HG02610 (cell line): Measurements from ENCODE around the gene LEMD2.

ENCODE experiments used
- ATAC-seq: cut with Tn5 transposase; IDR thresholded peaks from one replicate; pipeline ENCODE4 v1.9.1; 2021; ENCODE audit warnings: mild to moderate bottlenecking, moderate library complexity; ENCODE audit not compliant: unreplicated experiment

LEMD2 gene

DNA sequence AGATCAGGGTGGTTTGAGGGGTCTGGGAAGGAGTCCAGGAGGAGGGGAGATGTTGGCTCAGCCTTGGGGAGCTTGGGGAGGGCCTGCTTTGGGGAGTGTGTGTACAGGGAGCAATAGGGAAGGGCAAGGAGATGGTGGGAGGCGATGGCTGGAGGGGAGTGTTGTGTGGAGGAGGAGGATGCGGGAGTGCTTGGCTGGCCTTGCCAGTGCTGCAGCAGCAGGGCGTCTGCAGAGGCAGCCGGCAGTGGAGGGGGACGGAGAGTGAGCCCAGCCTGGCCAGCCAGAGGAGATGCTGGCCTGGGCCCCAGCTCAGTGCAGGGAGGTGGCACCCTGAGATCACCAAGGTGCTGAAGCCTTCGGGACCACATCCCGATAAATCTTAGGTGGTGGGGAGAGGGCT lies 46.1 kb downstream of the LEMD2 start:
- no peak for ATAC-seq

DNA sequence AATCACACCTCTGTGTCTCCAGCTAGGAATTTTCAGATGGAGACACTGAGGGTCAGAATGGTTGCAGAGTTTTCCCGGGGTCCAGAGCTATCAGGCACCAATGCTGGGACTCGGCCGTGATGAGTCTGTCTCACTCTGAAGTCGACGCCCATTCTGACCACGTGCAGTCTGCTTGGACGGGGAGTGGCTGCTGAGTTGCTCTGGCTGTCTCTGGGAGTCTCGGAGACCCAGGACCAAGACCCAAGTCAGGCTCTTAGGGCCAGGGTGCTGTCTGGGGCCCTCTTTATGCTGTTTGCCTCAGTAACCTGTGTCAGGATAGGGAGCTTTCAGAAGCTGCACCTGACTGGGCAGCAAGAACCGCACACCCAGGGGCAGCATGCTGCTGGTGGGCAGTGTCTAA lies 46.8 kb downstream of the LEMD2 start:
- ATAC-seq = no peak

DNA sequence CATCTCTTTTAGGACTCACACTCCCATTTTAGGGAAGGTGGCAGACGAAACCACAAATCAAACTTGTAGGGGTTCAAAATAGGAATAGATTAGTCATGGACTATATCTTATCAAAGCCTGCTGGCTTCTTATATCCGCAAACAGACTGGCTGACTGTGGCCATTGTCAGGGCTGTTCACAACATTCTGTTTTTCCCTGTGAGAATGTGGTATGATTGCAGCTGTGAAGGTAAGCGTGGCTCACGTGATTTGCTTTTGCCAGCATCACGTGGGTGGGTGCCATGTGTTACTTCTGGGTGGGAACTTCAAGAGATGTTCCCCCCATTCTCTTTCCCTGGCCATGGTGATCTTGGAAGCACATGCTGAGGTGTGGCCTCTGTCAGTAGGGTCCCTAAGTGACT lies 48.1 kb downstream of the LEMD2 start:
- ATAC-seq = no peak

DNA sequence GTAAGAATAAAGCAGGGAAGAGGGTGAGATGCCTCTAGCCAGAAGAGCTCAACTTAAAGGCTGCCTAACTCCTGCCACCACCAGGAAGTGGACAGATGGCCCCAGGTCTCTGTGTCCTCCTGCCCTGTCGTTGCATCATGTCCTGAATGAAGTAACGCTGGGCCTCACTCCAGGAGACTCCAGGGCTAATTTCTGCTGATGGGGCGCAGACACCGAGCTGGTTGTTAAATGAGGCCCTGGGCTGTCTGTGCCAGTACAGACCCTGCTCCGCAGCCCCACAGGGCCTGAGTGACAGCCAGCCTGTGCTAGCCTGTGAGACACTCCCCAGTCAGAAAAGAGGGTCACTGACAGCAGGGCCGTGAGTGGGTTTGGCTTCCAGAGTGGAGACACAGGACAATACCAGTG lies 48.7 kb downstream of the LEMD2 start:
- ATAC-seq = no peak

DNA sequence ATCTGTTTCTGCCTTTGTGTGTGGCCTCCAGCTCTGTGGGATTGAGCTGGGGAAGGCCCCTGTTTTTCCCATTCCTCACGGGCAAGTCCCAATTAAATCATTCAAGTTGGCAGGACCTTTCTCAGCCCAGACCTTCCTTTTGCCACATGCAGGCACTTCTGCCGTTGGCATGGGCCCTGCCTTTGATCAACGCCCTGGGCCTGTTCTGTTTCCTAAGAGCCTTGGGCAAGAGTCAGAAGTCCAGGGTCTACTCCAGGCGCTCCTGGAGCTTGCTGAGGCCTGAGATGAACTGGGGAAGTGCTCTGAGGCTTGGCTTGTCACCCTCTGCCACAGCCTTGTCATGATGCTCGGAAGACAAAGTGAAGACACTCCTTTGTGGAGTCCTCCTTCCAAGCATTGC lies 49.4 kb downstream of the LEMD2 start:
- no peak for ATAC-seq

DNA sequence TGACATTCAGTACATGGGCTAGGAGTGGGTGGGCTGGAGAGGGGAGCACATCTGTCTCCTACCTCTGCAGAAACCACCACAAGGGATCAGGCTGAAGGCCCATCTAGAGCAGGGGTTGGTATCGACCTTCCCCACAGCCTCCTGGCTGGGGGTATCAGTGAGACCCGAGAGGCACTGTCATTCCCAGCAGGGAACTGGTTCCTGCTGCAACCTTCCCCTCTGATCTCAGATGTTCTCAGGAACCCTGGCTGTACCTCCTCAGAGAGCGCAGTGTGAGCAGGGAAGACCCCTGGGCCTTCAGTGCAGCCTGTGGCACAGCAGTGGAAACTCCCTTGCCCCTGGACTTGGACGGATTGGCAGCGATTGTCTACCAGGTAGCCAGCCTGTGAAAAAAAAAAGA lies 50.1 kb downstream of the LEMD2 start:
- ATAC-seq = no peak

DNA sequence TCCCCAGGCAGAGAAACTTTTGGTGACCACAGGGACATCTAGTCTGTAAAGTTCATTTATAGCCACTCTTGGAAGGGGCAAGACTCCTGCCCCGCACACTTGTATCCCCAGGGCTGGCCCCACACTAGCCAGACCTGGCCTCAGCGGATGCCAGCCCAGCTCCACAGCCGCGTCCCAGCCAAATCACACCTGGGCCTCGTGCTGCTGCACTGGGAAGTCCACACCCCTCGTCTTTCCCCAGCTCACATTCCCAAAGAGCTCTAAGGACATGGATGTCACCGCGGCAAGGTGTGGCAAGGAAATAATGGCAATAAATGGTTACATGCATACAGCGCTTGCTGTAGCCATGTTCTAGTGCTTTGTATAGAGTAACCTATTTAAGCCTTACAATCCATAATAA lies 50.8 kb downstream of the LEMD2 start:
- no peak for ATAC-seq

DNA sequence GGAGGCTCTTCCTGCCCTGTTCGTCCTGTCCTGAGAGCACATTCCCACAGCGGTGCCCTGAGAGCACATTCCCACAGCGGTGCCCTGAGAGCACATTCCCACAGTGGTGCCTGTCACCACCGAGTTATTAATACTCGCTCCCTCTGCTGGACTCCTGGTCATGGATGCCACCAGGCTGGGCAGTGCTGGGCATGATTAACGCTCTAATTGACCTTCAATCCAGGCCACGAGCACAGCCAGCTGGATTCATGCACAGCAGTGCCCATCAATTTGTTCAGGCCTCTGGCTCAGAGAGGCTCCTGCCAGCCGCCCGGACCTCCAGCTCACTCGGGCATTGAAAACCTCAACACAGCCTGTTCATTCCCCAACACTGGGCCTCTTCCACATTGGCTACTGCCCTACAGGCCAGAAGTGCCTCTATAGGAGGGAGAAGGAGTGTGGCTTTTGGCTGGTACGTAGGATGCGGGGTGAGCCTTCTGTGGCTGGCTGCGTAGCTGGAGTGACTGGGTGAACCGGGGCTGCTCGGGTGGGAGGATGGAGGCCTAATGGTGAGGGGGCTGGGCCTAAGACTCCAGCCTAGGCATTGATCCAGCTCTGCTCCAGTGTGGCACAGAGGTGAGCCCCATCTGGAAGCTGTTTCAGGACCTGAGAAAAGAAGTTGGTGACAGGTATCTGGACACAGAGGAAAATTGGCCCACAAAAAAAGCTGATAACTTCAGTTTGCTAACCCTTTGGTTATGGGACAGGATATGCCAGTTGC lies 51.5 kb downstream of the LEMD2 start:
- no peak for ATAC-seq

DNA sequence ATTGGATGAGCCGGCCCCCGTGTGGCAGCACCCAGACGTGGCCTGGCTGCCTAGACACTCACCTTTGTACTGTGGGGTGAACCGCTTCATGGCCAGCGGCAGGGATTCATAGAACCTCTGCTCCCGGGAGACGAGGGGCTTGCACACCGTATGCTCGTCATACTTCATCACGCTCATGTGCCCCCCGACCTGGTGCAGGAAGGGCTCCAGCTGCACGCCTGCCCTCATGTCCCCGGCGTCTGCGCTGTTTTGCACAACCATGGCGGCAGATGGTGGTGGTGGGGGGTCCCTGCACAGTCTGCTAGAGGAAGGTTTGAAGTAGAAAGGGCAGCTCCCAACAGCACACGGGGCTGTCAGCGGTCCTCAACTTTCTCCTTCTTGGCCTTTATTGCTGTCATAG lies 53.7 kb downstream of the LEMD2 start:
- ATAC-seq = no peak

DNA sequence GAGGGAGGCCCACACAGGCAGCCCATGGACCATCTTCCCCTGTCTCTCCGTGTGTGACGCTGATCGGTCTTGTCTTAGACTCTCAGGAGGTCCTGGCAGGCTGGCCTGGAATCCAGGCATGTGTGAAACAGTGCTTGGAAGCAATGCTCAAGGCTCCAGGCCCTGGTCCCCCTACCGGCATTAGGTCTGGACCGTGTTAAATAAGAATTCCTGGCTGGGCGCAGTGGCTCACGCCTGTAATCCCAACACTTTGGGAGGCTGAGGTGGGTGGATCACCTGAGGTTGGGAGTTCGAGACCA lies 55.3 kb downstream of the LEMD2 start:
- no peak for ATAC-seq

DNA sequence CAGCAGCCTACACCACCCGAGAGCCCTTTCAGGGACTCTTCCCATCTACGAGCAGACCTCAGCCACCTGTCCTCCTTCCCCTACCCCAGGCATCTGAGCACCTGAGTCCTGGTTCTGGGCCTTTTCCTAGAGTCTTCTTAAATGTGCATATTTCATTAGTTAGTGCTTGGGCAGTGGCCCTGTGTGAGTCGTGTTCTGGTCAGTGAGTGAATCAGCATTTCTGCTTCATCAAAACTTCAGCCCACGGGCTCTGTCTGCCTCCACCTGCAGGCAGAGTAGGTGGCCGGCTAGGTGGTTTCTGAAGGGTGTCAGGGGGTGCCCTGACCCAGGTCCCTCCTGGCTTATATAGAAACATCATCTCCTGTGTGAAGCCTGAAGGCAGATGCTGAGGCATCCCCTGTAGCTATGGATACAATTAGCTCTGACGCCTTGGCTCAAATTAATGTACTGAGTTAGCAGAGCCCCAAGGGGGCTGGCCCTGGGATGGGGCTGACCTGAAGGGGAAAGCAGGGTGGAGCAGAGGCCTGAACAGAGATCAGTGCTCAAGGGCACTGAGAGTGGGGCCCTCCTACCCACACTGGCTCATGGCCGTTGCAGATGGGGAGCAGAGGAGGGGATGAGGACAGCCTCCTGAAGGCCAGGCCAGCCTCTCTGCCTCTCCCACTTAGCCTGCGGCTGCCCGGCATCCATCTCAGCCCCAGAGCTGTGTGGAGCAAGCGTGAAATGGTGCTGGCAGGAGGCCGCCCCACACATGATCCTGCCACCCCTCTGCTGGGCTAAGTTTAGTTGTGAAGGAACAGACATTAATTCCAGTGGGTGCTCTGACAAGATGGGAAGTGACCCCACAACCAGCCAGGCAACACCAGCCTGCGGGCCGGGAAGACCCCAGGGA lies 55.9 kb downstream of the LEMD2 start:
- no peak for ATAC-seq

DNA sequence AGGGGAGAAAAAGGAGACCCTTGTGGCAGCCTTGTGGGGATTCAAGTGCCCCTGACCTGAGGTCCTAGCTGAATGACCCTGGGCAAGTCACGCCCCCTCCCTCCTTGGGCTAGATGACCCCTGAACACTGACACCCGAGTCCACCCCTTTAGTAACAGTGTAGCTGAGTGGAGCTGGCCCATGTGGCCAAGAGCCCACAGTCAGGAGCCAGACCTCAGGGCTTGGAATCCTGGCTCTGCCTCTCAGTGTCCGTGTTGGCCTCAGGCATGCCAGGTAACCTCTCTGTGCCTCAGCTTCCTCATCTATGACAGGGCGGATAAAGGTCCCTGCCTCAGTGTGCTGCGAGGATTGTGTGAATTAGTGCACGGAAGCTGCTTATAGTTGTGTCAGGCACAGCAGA lies 56.5 kb downstream of the LEMD2 start:
- no peak for ATAC-seq

DNA sequence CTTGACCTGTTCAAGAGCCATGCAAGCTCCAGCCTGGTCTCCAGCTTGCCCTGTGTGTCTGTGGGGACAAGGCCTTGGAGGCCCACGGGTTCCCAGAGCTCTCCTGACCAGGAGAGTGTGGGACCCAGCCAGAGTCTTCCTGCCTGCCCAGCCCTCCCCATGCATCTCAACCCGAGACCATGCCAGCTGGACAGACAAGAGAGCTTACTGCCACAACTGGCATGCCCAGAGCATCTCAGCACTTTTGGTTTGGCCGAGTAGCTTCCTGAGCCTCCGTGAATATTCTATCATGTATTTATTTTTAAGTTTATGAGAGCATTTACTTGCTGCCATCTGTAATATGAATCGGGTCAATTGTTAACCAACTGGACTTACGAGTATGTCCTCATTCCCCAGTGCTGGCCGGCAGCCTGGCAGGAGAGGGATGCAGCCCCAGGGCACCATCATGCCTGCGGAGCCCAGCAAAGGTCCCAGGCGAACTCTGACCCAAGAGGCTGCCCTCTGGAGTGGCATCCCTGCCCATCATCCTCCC lies 57.1 kb downstream of the LEMD2 start:
- no peak for ATAC-seq

DNA sequence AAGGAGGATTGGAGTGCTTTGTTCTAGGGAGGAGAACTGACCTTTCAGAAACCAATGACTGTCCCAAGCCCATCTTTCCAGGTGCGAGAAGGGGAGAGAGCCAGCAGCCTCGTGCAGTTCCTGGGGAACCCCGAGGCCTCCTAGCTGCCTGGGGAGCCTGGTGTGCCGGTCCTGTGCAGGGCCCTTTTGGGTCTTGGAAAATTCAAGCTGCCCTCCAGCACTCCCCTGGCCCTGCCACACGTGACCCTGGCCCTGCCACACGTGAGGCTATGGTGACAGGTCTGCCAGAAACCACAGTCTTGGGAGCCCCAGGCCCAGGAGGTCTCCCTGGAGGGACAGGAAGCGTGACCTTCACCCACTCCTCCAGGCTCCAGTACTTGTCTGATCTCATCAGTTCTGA lies 57.9 kb downstream of the LEMD2 start:
- ATAC-seq = no peak

DNA sequence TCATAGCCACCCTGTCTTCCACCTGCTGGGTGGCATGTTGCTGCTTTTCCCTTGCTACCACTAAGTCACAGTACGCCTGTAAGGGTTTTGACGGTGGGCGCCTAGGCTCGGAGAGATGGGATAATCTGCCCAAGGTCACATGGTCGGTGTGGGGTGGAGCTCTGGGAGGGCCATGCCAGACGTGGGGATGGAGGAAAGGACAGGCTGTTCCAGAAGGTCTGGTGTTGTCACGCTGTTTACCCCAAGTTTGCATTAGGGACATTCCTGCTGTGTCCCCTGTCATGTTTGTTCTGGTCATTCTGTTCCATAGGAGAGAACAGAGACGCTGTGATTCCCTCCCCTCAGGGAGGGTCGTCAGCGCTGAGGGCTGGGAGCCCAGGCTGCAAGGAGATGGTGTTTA lies 58.3 kb downstream of the LEMD2 start:
- ATAC-seq = no peak

DNA sequence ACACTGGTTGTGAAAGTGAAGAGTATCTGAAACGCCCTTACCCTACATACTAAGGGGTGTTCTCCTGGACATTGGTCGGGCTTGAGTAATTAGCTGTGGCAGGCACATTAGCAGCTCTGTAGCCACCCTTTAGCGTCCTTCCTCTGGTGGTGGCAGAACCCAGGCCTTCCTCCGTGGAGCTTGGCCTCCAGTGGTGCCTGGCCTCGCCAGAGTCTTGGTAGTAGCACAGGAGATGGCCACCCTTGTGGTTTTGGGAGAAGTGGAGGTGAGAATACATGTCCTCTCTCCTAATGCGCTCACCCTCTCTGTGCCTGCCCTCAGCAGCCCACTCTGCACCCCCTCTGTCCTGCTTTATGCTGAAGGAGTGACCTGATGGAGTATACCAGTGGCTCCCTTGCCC lies 59.9 kb downstream of the LEMD2 start:
- no peak for ATAC-seq

DNA sequence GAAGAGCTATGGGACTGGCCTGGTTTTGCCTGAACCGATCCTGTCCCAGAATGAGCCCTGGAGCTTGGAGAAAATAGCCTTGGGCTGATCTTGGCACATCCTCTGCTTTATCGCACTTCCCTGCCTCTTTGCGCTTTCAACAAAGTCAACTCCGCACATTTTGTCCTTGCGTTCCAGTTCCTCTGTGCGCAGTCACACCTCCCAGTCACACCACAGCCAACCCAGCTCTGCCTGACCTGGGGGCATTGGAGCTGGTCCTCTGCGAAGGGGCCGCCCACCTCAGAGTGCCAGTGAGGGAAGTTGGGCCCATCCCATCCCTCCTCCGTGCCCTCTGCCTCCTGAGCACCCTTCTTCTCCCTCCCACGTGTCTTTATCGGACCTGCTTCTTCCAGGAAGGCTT lies 60.5 kb downstream of the LEMD2 start:
- no peak for ATAC-seq

DNA sequence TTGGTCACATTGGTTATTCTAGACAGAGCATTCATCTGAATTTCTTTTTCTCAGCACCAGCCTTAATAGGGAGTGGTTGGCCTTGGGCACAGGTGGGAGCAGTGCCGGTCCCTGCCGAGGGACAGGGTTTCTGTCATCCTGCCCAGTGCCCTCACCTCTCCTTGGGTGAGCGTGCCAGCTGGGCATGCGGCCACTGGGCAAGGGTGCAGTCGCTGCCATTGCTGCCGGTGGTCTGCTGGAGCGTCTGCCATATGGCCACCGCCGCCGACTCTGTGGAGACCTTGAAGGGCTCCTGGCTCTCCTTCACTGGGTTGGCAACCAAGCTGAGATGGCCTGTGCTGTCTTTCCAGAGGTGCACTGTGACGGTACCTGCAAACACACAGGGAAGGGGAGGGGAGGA lies 61.0 kb downstream of the LEMD2 start:
- ATAC-seq = no peak

DNA sequence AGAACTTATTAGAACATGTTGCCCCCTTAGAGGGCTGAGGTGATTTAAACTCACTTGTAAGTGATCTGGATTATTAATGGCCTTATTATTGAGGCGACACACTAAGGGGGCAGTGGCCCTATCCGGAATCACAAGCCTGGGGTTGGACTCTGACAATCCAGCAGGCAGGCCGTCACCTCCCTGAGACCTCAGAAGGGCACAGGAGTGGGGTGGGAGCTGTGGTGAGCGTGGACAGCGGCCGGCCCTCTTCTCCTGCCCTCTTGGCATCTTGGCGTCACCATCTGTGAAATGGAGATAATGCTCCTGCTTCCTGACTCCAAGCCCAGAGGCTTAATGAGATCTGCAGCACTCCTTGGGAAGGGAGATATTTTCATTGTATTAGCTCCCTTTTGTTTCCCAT lies 61.8 kb downstream of the LEMD2 start:
- no peak for ATAC-seq

DNA sequence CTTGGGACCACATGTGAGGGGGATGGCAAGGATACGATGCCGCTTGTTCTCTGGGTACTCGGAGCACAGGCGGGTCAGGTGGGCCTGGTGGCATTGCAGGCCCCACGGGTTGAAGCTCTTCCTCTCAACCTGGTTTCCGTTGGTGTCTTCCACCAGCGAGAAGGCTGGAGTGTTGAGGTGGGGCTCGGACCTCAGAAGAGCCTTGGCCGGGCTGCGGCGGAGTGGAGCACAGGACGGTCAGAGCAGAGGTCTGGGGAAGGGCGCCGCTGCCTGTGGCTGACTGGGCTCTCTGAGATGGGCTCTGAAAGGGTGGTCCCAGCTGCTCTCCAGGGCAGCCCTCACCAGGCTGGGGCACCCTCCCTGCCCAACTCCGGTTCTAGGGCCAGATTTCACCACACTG lies 62.2 kb downstream of the LEMD2 start:
- ATAC-seq = no peak

DNA sequence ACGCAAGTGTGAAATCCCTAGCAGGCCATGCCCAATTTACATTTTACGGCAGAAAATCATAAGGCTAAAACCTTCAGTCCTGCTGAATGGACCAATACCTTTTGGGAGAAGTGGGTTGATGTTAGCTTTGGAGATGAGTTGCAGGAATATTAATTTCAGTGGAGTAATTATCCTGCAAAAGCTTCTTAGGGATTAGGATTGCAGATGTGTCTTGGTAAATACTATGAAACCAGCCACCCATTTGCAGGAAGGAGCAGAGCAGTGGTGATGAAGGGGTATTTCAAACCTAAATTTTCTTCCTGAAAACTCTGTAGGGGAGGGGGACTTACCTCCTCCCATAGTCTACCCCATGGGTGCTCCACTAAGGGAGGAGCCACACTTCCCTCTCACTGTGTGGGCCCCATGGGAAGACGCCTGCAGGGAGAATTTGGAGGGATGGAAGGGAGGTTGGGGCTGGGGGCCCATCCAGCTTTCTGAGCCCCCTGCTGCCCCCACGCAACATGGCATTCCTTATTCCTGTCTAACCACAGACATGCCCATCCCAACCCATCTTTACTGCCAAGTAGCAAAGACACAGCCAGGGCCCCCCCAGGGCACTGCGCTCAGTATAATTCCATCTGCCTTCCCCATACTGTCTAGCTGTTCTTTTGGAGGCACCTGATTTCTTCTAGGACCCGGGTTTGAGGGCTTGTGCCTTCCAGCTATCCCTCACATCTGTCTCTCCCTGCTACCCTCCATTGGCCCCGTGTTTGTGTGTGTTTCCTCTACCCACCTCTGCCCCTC lies 62.8 kb downstream of the LEMD2 start:
- no peak for ATAC-seq

DNA sequence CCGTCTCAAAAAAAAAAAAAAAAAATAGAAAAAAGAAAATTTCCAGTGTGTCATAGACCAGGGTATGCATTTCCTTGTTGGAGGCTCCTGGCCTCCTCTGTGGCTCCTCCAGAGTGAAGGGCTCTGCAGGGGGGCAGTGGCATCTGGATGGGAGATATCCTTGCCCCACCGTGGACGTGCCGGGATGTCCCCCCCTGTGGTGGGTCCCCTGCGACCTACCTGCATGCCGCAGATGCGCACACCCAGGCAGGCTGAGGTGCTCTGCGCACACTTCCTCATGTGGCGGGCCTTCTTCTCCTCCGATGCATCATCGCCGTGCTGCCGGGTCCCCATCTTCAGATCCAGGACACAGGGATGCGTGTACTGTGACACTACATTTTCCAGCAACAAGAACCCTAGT lies 63.7 kb downstream of the LEMD2 start:
- no peak for ATAC-seq
